ENCODE data around the gene SNX30.

DNA sequence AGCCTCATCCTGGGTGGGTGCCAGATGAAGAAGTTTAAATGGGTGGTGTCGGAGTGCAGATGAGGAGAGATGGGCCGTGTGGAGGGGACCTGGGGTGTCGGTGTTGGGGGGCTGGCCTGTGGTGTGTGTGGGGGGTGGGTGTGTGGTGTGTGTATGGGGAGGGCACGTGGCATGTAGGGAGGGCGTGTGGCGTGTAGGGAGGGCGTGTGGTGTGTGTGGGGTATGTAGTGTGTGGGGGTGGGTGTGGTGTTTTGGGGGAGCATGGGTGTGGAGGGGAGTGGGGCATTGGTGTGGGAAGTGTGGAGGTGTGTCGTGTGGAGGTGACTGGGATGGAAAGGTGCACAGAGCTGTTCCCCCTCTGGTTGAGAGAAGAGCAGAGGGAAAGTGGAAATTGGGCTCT lies 105.6 kb downstream of the SNX30 start:
- TF ChIP-seq POLR2A (IDR thresholded peaks at IDR 0.05) (no peak), CTCF (IDR thresholded peaks at IDR 0.05) (no peak)

Measured in gastroesophageal sphincter (tissue), 3 donors.